Measurements from ENCODE around the gene PER2. TPM values are rescaled to one million over a fixed set of nuclear protein-coding genes. Genes with fewer than 3 reads are reported as not detected.

Gene PER2
- total and polyA plus RNA-seq, 2 donors (not counting 1 experiment from before 2014, with no cell fraction given) = 3.2 to 12.6 TPM

DNA sequence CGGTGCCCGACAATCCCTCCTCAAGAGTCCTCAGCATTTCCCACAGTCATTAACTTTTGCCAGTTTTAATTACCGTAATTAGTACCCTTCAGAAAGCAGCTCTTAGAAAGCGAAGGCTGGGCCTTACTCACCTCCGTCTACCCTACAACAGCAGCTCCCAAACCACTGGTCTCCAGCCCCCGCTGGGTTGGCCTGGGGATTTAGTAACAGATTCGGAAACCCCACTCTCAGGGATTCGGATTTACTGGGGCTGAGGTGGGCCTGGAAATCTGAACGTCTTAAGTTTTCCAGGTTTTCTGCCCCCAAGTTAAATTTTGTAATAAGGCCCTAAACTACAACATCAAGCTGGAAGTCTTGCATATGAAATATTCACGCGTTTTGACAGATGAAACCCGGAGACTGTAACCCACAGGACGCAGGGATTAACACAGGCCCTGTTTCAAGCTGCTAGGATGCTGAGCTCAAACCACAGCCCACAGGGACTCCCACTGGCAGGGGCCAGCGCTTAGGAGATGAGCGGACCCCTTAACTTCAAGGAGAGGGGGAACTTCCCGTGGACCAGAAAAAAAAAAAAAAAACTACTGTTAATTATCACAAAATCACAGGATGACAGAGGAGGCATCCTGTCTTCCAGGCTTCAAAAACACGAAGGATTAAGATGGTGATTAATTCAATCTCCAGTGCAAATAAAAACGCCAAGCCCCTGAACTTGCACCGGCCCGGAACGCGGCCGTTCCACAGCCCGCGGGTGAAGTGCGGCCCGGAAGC lies 85.9 kb downstream of the PER2 start:
- H3K79me2 ChIP-seq (ENCODE audit: control insufficient read depth, insufficient read depth, low read length) = peaks cover 56% of the 10 kb centered on the region
- Mint-ChIP-seq H3K4me3 (peak overlapping the region; percentile 86), H3K27me3 (no peaks in the 10 kb centered on the region), H3K27ac (peak overlapping the region; percentile 80), H3K9me3 (ENCODE audit: insufficient read depth) (no peaks in the 10 kb centered on the region), H3K4me1 (peaks cover 50% of the 10 kb centered on the region)
- peak overlapping the region; percentile 86 for H3K9ac ChIP-seq (ENCODE audit: low read length)
- ChIA-PET POLR2A (no interaction called here), CTCF (interaction anchor here (0.6 to 1.1 kb wide), 2 partner anchors 42 to 478 kb away, joined by 4 to 5 read pairs; no protein-coding TSS in a partner anchor)
- peaks cover 0 to 3% (median 0%) of the 10 kb centered on the region in 4 experiments for H3K27me3 ChIP-seq (replicated peaks in 1 of 4; ENCODE audit: control extremely low read depth in 1 of 4, control insufficient read depth in 3 of 4, insufficient read depth in 4 of 4, low read length in 3 of 4)
- TF ChIP-seq, protein P1, sequence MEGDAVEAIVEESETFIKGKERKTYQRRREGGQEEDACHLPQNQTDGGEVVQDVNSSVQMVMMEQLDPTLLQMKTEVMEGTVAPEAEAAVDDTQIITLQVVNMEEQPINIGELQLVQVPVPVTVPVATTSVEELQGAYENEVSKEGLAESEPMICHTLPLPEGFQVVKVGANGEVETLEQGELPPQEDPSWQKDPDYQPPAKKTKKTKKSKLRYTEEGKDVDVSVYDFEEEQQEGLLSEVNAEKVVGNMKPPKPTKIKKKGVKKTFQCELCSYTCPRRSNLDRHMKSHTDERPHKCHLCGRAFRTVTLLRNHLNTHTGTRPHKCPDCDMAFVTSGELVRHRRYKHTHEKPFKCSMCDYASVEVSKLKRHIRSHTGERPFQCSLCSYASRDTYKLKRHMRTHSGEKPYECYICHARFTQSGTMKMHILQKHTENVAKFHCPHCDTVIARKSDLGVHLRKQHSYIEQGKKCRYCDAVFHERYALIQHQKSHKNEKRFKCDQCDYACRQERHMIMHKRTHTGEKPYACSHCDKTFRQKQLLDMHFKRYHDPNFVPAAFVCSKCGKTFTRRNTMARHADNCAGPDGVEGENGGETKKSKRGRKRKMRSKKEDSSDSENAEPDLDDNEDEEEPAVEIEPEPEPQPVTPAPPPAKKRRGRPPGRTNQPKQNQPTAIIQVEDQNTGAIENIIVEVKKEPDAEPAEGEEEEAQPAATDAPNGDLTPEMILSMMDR (IDR thresholded peaks at IDR 0.05) = no peak
- TF ChIP-seq EZH2 (IDR thresholded peaks at IDR 0.05; ENCODE audit: borderline replicate concordance, insufficient read depth, low read depth, low read length, poor library complexity, severe bottlenecking) = no peak
- ATAC-seq (ENCODE audit: low read depth) = no peak
- peak overlapping the region; percentile 63 for H2AFZ ChIP-seq (ENCODE audit: insufficient read depth, low read depth, low read length, poor library complexity, severe bottlenecking)
- DNase-seq = no peak
- peaks cover 0 to 3% (median 0%) of the 10 kb centered on the region in 3 donors for H3K9me3 ChIP-seq (ENCODE audit: control extremely low read depth in 1 of 3, control insufficient read depth in 2 of 3, insufficient read depth in 1 of 3, low read length in 2 of 3)
- WGBS (ENCODE audit: insufficient coverage) = 10% methylated on average over 17 of the region's 27 CpGs
- H3K4me3 ChIP-seq (ENCODE audit: control extremely low read depth in 1 of 5, extremely low read depth in 1 of 5, insufficient read depth in 1 of 5, low read depth in 2 of 5, low read length in 4 of 5) = peak overlapping the region; percentile 42 to 72 (median 58)
- peak overlapping the region; percentile 93 for H3K4me2 ChIP-seq (replicated peaks; ENCODE audit: low read depth, low read length, poor library complexity, severe bottlenecking)
- intact Hi-C loops (cut with micrococcal nuclease) = loop anchor here (1.0 to 2.0 kb wide), 6 partner anchors 28 to 236 kb away; no protein-coding TSS in a partner anchor
- H3K4me1 ChIP-seq (ENCODE audit: control insufficient read depth in 2 of 2, insufficient read depth in 2 of 2, low read length in 2 of 2) = peaks cover 23 to 31% of the 10 kb centered on the region in 2 donors
- peaks cover 54% of the 10 kb centered on the region for H4K20me1 ChIP-seq (ENCODE audit: control insufficient read depth, insufficient read depth, low read length, poor library complexity, severe bottlenecking)
- H3K36me3 ChIP-seq (replicated peaks in 1 of 2; ENCODE audit: control extremely low read depth in 1 of 2, control insufficient read depth in 1 of 2, extremely low read depth in 1 of 2, insufficient read depth in 2 of 2, low read length in 1 of 2) = no peaks in the 10 kb centered on the region
- H3K27ac ChIP-seq (ENCODE audit: low read length in 2 of 2) = peak overlapping the region; percentile 44 to 93

Other genes starting within 250 kb of the PER2 start
- 36.6 and 42.4 TPM in 2 replicates for gene SCLY, start 227.6 kb downstream of the PER2 start, total RNA-seq
- gene SCLY, start 227.6 kb downstream of the PER2 start, polyA plus RNA-seq = 16.4 and 17.2 TPM in 2 replicates
- 1.6 and 2.2 TPM in 2 replicates for gene ESPNL, start 188.3 kb downstream of the PER2 start, total RNA-seq
- gene ESPNL, start 188.3 kb downstream of the PER2 start, polyA plus RNA-seq = 1.7 and 2.5 TPM in 2 replicates
- gene KLHL30, start 149.9 kb downstream of the PER2 start, total RNA-seq = 0.12 TPM in 1 of 2 replicates, not detected in the other
- 0.06 TPM in 1 of 2 replicates, not detected in the other for gene KLHL30, start 149.9 kb downstream of the PER2 start, polyA plus RNA-seq
- 0.17 and 0.19 TPM in 2 replicates for gene ERFE, start 129.6 kb downstream of the PER2 start, total RNA-seq
- not detected in 2 replicates for gene ERFE, start 129.6 kb downstream of the PER2 start, polyA plus RNA-seq
- gene ILKAP, start 84.9 kb downstream of the PER2 start, total RNA-seq = 98.6 and 102 TPM in 2 replicates
- 82.5 and 100 TPM in 2 replicates for gene ILKAP, start 84.9 kb downstream of the PER2 start, polyA plus RNA-seq
- 8.8 and 14.3 TPM in 2 replicates for gene HES6, start 48.6 kb downstream of the PER2 start, total RNA-seq
- gene HES6, start 48.6 kb downstream of the PER2 start, polyA plus RNA-seq = 6.5 and 9.5 TPM in 2 replicates
- 15.2 and 15.5 TPM in 2 replicates for gene TRAF3IP1, start 31.9 kb upstream of the PER2 start, total RNA-seq
- gene TRAF3IP1, start 31.9 kb upstream of the PER2 start, polyA plus RNA-seq = 1.4 and 4.4 TPM in 2 replicates
- 50.7 and 51.7 TPM in 2 replicates for gene ASB1, start 138.3 kb upstream of the PER2 start, total RNA-seq
- gene ASB1, start 138.3 kb upstream of the PER2 start, polyA plus RNA-seq = 31.9 and 32.7 TPM in 2 replicates

Data from B cell (primary cell).